HepG2 (cell line): ENCODE results near the gene GRAMD1A. TPM values are rescaled to one million over a fixed set of nuclear protein-coding genes. Genes with fewer than 3 reads are reported as not detected.

Experiments
- FLYWCH1 ChIP-seq: sonication (generic); formaldehyde crosslinking; IDR thresholded peaks from 2 replicates; pipeline ENCODE4 v1.8.1; 2023; ENCODE audit warnings: mild to moderate bottlenecking, missing genetic modification reagents
- GFI1 ChIP-seq: sonication (generic); formaldehyde crosslinking; IDR thresholded peaks from 2 replicates; pipeline ENCODE4 v1.5.0; 2020; ENCODE audit warnings: missing genetic modification reagents, mild to moderate bottlenecking, borderline replicate concordance
- SMYD3 ChIP-seq: sonication (generic); formaldehyde crosslinking; IDR thresholded peaks from 2 replicates; pipeline ENCODE4 v1.8.1; 2023; ENCODE audit warnings: mild to moderate bottlenecking, missing genetic modification reagents
- TOE1 ChIP-seq: sonication (generic); formaldehyde crosslinking; IDR thresholded peaks from 2 replicates; pipeline ENCODE4 v1.4.0; 2020; ENCODE audit warnings: mild to moderate bottlenecking, missing genetic modification reagents
- U2AF1 ChIP-seq: fragments of 200-400 bp; formaldehyde crosslinking; optimal IDR thresholded peaks from 2 replicates; pipeline ENCODE3; 2017; ENCODE audit warnings: mild to moderate bottlenecking, low read depth, low read length
- ZNF121 ChIP-seq: sonication (generic); formaldehyde crosslinking; IDR thresholded peaks from 2 replicates; pipeline ENCODE4 v1.5.0; 2020; ENCODE audit warnings: mild to moderate bottlenecking, missing genetic modification reagents
- ZSCAN29 ChIP-seq: sonication (generic); formaldehyde crosslinking; conservative IDR thresholded peaks from 2 replicates; pipeline ENCODE4 v1.4.0; 2020; ENCODE audit warnings: mild to moderate bottlenecking, missing genetic modification reagents
- polyA plus RNA-seq, 8 experiments: library from polyadenylated mRNA; depleted of rRNA in 3 of 8; stranded (reverse) in 7 of 8; unstranded in 1 of 8; fragments of >200 nt; fragmentation: Illumina TruSeq in 4 of 8; extraction: Trizol in 4 of 8; gene quantifications; 2 replicates each; pipeline versions ENCODE4 v1.2.1 to v1.2.3, GENCODE V29; 2011 to 2016; ENCODE audit warnings: low read depth in 4 of 8, missing spikeins in 1 of 8, mixed read lengths in 1 of 8; ENCODE audit not compliant: insufficient read depth in 1 of 8
- total RNA-seq, 5 experiments: library from RNA; depleted of rRNA; stranded (reverse); fragments of >200 nt; fragmentation: Illumina TruSeq; extraction: Trizol; gene quantifications; 2 replicates each; pipeline ENCODE4 v1.2.3, GENCODE V29; 2016; ENCODE audit warnings: low read depth in 1 of 5
- TF ChIP-seq, protein P1 (sequence below): sonication (generic); formaldehyde crosslinking; IDR thresholded peaks from 2 replicates; pipeline ENCODE4 v1.4.0; 2020; ENCODE audit warnings: mild to moderate bottlenecking, missing genetic modification reagents
- TF ChIP-seq, protein P2 (sequence below): sonication (generic); formaldehyde crosslinking; IDR thresholded peaks from 2 replicates; pipeline ENCODE4 v1.5.0; 2020; ENCODE audit warnings: missing genetic modification reagents
- TF ChIP-seq, protein P3 (sequence below): IDR thresholded peaks from 2 replicates; pipeline ENCODE4 v1.6.1; 2012; ENCODE audit warnings: low read depth, low read length, improper control_type of control experiment

GRAMD1A gene
- total and polyA plus RNA-seq, 2 of the 13 experiments (the other 11 are each of a cell fraction or from before 2014, with no cell fraction given): 14.7 to 181 TPM

DNA sequence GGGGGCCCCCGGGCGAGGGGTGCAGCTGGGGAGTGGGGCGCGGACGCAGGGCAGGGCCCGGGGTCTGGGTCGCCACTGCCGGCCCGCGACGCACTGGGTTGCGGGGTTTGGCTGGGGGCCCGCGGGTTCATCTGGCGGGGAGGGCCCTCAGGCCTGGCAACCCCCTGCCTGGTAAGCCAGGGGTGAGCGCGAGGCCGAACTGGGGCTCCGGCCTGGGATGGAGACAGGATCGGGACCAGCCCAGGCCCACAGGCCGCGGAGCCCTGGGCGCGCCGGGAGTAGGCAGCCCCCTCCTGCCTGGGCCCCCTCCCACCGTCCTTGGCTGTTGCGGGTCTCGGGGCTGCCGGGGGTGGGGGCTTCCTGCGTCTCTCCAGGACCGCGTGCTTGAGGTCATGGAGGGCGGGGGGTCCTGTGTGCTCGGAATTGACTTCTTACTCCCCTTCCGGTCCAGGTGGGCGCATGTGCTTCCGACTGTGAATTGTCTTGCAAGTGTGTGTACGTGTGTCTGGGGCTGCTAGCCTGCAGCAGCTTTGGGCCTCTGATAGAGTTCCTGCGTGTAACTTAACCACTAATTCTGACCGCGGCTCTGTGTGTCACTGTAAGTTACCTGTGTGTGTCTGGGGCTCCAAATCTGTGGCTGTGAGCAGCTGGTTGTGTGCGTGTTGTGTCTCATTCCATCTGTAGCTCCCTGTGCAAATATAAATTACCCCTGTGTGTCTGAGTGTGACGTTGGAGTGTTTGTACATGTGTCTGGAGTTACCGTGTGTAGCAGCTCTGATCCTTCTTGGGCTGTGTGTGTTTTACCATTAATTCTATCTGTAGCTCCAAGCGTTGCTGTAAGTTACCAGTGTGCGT, 751 bp downstream of the GRAMD1A start (continued):
- TF ChIP-seq, protein P1, sequence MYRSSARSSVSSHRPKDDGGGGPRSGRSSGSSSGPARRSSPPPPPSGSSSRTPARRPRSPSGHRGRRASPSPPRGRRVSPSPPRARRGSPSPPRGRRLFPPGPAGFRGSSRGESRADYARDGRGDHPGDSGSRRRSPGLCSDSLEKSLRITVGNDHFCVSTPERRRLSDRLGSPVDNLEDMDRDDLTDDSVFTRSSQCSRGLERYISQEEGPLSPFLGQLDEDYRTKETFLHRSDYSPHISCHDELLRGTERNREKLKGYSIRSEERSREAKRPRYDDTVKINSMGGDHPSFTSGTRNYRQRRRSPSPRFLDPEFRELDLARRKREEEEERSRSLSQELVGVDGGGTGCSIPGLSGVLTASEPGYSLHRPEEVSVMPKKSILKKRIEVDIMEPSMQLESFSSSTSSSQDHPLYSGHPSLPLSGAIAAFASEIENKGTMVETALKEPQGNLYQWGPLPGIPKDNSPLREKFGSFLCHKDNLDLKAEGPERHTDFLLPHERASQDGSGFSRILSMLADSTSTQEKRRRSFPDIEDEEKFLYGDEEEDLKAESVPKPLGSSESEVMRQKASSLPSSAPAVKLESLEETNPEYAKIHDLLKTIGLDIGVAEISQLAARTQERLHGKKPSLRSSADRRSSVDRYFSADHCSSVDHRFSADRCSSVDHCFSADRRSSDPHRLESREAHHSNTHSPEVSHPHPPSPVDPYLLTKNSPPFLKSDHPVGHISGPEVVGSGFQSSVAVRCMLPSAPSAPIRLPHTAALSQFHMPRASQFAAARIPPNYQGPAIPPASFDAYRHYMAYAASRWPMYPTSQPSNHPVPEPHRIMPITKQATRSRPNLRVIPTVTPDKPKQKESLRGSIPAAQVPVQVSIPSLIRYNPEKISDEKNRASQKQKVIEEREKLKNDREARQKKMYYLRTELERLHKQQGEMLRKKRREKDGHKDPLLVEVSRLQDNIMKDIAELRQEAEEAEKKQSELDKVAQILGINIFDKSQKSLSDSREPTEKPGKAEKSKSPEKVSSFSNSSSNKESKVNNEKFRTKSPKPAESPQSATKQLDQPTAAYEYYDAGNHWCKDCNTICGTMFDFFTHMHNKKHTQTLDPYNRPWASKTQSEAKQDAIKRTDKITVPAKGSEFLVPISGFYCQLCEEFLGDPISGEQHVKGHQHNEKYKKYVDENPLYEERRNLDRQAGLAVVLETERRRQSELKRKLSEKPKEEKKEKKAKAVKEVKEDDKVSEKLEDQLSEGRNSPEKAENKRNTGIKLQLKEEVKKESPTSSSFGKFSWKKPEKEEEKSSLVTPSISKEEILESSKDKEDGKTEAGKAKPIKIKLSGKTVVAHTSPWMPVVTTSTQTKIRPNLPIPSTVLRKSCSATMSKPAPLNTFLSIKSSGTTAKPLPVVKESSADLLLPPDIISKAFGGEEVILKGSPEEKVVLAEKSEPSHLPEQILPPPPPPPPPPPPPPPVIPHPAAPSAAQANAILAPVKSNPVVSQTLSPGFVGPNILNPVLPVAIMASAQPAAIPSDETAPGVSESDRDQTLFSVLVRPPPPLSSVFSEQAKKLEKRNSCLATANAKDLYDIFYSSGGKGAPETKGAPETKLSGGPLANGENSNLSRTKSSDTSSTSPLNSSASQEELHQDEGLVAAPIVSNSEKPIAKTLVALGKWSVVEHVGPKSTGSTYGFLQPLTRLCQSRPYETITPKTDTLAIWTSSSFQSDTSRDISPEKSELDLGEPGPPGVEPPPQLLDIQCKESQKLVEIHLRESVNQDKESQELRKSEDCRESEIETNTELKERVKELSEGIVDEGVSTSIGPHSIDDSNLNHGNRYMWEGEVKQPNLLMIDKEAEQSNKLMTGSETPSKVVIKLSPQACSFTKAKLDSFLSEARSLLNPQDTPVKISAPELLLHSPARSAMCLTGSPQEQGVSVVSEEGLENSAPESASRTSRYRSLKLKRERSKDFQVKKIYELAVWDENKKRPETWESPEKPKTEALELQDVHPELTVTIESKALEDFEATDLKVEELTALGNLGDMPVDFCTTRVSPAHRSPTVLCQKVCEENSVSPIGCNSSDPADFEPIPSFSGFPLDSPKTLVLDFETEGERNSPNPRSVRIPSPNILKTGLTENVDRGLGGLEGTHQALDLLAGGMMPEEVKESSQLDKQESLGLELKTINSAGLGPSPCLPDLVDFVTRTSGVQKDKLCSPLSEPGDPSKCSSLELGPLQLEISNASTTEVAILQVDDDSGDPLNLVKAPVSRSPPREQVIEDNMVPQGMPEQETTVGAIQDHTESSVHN (CRISPR knock-in tag): no peak
- no peak for TF ChIP-seq ZSCAN29
- TF ChIP-seq SMYD3 (CRISPR knock-in tag): no peak
- no peak for TF ChIP-seq FLYWCH1
- TF ChIP-seq U2AF1: no peak
- no peak for TF ChIP-seq ZNF121 (CRISPR knock-in tag)
- no peak for TF ChIP-seq TOE1
- TF ChIP-seq GFI1: no peak
- TF ChIP-seq, protein P2, sequence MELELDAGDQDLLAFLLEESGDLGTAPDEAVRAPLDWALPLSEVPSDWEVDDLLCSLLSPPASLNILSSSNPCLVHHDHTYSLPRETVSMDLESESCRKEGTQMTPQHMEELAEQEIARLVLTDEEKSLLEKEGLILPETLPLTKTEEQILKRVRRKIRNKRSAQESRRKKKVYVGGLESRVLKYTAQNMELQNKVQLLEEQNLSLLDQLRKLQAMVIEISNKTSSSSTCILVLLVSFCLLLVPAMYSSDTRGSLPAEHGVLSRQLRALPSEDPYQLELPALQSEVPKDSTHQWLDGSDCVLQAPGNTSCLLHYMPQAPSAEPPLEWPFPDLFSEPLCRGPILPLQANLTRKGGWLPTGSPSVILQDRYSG: no peak
- TF ChIP-seq, protein P3, sequence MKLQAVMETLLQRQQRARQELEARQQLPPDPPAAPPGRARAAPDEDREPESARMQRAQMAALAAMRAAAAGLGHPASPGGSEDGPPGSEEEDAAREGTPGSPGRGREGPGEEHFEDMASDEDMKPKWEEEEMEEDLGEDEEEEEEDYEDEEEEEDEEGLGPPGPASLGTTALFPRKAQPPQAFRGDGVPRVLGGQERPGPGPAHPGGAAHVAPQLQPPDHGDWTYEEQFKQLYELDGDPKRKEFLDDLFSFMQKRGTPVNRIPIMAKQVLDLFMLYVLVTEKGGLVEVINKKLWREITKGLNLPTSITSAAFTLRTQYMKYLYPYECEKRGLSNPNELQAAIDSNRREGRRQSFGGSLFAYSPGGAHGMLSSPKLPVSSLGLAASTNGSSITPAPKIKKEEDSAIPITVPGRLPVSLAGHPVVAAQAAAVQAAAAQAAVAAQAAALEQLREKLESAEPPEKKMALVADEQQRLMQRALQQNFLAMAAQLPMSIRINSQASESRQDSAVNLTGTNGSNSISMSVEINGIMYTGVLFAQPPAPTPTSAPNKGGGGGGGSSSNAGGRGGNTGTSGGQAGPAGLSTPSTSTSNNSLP: no peak
